Heart left ventricle (tissue), 13 donors: ENCODE data around the gene TTC33.

Experiments
- POLR2A ChIP-seq, 2 donors: fragments of 450-650 bp; IDR thresholded peaks; one replicate each; pipeline ENCODE4 v1.6.1; 2017; ENCODE audit warnings: antibody characterized with exemption in 2 of 2, mild to moderate bottlenecking in 2 of 2, moderate library complexity in 2 of 2
- TF ChIP-seq, protein P1 (sequence below), 12 donors: fragments of 200-600 bp; sonication (generic) in 4 of 12; IDR thresholded peaks; one replicate each; pipeline versions ENCODE4 v1.5.0 to v1.8.0; 2018 to 2022; ENCODE audit warnings: antibody characterized with exemption in 12 of 12, mild to moderate bottlenecking in 5 of 12
- donor health status: ischemic (EF 13 %, LVEDD 7.1; RV severe dilation, severe dysfunction).
- donor health status: DM: no; HTN: yes; CAD: no.
- donor health status: DM: no; HTN: no; CAD: no.
- donor health status: ischemic (EF 25% LVEDD 6.9; RV normal size, moderate dysfunction).
- donor health status: ischemic (EF 25% LVEDD 5.7; RV mildly dilated, moderate dysfunction).
- donor health status: ischemic (EF 35%, LVEDD 5.7; RV mildly dilated, moderate dysfunction).
- donor health status: nonischemic (EF 11% LVEDD 7.7; RV severe dilation, severe dysfunction).
- donor health status: DM: yes; HTN: yes; CAD: no.
- donor health status: PGD.
- donor health status: ischemic (EF 29% LVEDD 5.4; RV normal size, mild dysfunction).
- donor health status: nonischemic (EF 23%, LVEDD 6.1; RV moderate dilation, normal function).

DNA sequence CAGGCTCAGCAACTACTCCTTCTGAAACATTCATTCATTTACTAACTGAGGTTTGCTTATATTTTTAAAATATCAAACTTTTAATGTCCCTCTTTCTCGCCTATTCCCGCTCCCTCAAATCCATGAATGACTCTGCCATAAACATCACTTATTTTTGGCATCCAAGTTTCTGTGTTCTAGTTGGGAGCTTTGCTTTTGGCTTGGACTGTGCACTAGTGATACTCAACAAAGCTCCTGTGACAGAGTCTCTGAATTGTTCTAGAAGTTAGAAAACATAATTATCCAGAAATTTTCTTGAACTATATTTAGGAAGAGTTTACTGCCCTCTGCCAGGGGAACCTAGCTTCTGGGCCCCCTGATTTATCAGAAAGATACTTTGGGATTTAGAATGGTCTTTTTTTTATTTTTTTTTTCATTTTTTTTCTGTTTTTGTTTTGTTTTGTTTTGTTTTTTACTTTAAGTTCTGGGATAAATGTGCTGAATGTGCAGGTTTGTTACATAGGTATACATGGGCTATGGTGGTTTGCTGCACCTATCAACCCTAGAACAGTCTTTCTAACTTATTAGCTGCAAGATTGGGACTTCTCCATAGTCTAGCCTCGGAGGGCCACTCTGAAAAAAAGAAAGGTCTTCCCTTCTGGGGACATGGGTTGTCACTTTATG lies 140.7 kb downstream of the TTC33 start:
- TF ChIP-seq, protein P1, sequence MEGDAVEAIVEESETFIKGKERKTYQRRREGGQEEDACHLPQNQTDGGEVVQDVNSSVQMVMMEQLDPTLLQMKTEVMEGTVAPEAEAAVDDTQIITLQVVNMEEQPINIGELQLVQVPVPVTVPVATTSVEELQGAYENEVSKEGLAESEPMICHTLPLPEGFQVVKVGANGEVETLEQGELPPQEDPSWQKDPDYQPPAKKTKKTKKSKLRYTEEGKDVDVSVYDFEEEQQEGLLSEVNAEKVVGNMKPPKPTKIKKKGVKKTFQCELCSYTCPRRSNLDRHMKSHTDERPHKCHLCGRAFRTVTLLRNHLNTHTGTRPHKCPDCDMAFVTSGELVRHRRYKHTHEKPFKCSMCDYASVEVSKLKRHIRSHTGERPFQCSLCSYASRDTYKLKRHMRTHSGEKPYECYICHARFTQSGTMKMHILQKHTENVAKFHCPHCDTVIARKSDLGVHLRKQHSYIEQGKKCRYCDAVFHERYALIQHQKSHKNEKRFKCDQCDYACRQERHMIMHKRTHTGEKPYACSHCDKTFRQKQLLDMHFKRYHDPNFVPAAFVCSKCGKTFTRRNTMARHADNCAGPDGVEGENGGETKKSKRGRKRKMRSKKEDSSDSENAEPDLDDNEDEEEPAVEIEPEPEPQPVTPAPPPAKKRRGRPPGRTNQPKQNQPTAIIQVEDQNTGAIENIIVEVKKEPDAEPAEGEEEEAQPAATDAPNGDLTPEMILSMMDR (IDR thresholded peaks at IDR 0.05): no peak
- TF ChIP-seq POLR2A (IDR thresholded peaks at IDR 0.05): no peak
